Smooth muscle cell (in vitro differentiated cells): ENCODE results near the gene METTL25B. TPM values are rescaled to one million over a fixed set of nuclear protein-coding genes. Genes with fewer than 3 reads are reported as not detected.

ENCODE experiments used
- DNase-seq: peaks from one replicate; lab custom pipeline; 2025; ENCODE audit not compliant: unreplicated experiment; lab: John Stamatoyannopoulos, UW
- H2AFZ ChIP-seq: fragments of 200-600 bp; sonication (generic); 2 replicates; pipeline ENCODE4 v1.6.0; 2016; ENCODE audit warnings: antibody characterized with exemption, low read depth, mild to moderate bottlenecking
- H3F3A ChIP-seq: fragments of 200-600 bp; sonication (generic); 2 replicates; pipeline ENCODE4 v1.6.0; 2017; ENCODE audit warnings: antibody characterized with exemption, low read depth
- H3K27ac ChIP-seq: fragments of 200-600 bp; sonication (generic); 2 replicates; pipeline ENCODE4 v1.5.1; 2016; ENCODE audit warnings: low read depth, mild to moderate bottlenecking
- H3K27me3 ChIP-seq: fragments of 200-600 bp; sonication (generic); 2 replicates; pipeline ENCODE4 v1.6.1; 2016; ENCODE audit warnings: low read depth, mild to moderate bottlenecking
- H3K36me3 ChIP-seq: fragments of 200-600 bp; sonication (generic); 2 replicates; pipeline ENCODE4 v1.5.1; 2016; ENCODE audit warnings: low read depth
- H3K4me1 ChIP-seq: fragments of 200-600 bp; sonication (generic); 2 replicates; pipeline ENCODE4 v1.5.1; 2016; ENCODE audit warnings: low read depth
- H3K4me2 ChIP-seq: fragments of 200-600 bp; sonication (generic); 2 replicates; pipeline ENCODE4 v1.6.0; 2016; ENCODE audit warnings: mild to moderate bottlenecking
- H3K4me3 ChIP-seq: fragments of 200-600 bp; sonication (generic); 2 replicates; pipeline ENCODE4 v1.5.1; 2016; ENCODE audit warnings: mild to moderate bottlenecking
- H3K79me2 ChIP-seq: fragments of 200-600 bp; sonication (generic); 2 replicates; pipeline ENCODE4 v1.6.0; 2016; ENCODE audit warnings: low read depth, mild to moderate bottlenecking
- H3K9ac ChIP-seq: fragments of 200-600 bp; sonication (generic); 2 replicates; pipeline ENCODE4 v1.6.0; 2016; ENCODE audit warnings: low read depth
- H3K9me3 ChIP-seq: fragments of 200-600 bp; sonication (generic); replicated peaks from 2 replicates; pipeline ENCODE4 v1.5.1; 2016; ENCODE audit warnings: low read depth
- H4K20me1 ChIP-seq: fragments of 200-600 bp; sonication (generic); 2 replicates; pipeline ENCODE4 v1.6.0; 2016; ENCODE audit warnings: low read depth
- WGBS: methylation state at CpG from one replicate; pipeline ENCODE4 v1.1.7; 2016; ENCODE audit warnings: low lambda C conversion rate; 5-methylcytosine and 5-hydroxymethylcytosine counted together
- polyA plus RNA-seq: library from polyadenylated mRNA; unstranded; fragments of >200 nt; fragmentation: Nextera tagmentation; extraction: Ambion mirVana; gene quantifications from 2 replicates; pipeline ENCODE4 v1.2.1, GENCODE V29; 2016
- total RNA-seq: library from RNA; depleted of rRNA; stranded (reverse); fragments of >200 nt; gene quantifications from 2 replicates; pipeline ENCODE4 v1.2.3, GENCODE V29; 2014
- TF ChIP-seq, protein P1 (sequence below): fragments of 200-600 bp; sonication (generic); IDR thresholded peaks from 2 replicates; pipeline ENCODE4 v1.5.1; 2017; ENCODE audit warnings: borderline replicate concordance, mild to moderate bottlenecking, antibody characterized with exemption; ENCODE audit not compliant: insufficient read depth, poor library complexity, severe bottlenecking

Gene METTL25B
- total and polyA plus RNA-seq, 2 experiments from 2014 or later = 11.0 to 17.5 TPM

DNA sequence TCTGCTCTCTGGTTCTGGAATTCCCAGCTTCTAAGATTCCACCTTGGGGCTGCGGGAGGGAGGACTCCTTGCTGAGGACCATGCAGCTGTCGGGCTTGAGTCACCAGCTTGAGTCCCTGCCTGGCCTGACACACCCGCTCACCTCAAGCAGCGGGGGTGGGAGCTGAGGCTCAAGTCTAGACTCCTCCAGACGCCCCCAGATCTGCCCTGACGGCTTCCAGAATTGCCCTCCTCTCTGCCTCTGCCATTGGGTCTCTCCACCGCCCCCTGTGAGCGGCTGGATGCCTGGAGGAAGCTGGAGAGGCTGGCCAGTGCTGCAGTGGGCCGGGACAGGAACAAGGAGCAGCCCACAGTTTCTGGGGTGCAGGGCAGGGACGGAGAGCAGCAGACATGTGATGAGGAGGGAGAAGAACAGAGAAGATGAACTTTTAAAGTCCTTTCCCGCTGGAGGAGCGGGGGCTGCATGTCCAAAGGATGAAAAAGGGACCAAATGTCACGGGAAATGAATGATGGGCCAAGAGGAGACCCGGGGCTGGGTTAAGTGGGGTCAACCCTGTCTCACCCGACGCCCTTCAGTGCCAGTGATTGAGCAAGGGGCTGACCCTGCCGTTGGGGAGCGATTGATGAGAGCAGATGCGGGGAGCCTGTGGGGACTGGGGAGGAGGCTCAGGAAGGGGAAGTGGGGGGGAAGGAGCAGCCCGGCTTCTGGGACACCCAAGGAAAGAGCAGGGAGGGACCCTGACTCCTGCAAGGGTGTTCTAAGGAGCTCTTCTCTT is 36.4 kb upstream of the METTL25B start:
- Histone ChIP-seq H3K27ac (peak overlapping the region; percentile 35), H3K4me2 (peak overlapping the region; percentile 52), H3K9ac (no peak overlapping the region)

DNA sequence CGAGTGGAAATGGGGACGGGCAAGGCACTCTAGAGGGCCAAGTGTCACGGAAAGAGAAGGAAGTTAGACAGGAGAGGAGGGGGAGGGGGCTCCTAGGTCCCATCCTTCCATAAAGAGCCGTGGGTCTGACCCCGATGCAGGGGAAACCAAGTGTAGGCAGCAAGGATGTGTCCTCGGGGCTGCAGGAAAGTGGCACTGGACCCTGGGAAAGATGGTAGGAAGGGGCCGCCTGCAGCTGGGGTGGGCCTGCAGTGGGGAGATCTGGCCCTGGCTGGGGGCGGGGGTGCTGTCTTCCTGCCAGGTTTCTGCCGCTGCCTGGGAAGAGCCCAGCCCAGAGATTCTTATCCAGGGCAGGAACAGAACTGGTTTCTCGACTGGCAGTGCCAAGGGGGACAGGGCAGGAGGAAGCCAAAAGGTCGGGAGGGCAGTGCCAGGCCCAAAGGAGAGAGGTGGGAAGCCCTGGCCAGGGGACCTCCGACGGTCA is 35.8 kb upstream of the METTL25B start:
- 27% methylated on average over 13 of the region's 13 CpGs for whole genome bisulfite sequencing

More for the DNA sequence above, 36.4 kb upstream of the METTL25B start:
- Histone ChIP-seq H3K79me2 (no peaks in the 10 kb centered on the region), H3K9me3 (no peaks in the 10 kb centered on the region), H3K4me1 (peaks cover 46% of the 10 kb centered on the region), H2AFZ (no peak overlapping the region), H3K36me3 (no peaks in the 10 kb centered on the region), H3K27me3 (no peaks in the 10 kb centered on the region), H4K20me1 (no peaks in the 10 kb centered on the region), H3F3A (peaks cover 10% of the 10 kb centered on the region), H3K4me3 (no peak overlapping the region)
- WGBS = 30% methylated on average over 19 of the region's 20 CpGs
- TF ChIP-seq, protein P1, sequence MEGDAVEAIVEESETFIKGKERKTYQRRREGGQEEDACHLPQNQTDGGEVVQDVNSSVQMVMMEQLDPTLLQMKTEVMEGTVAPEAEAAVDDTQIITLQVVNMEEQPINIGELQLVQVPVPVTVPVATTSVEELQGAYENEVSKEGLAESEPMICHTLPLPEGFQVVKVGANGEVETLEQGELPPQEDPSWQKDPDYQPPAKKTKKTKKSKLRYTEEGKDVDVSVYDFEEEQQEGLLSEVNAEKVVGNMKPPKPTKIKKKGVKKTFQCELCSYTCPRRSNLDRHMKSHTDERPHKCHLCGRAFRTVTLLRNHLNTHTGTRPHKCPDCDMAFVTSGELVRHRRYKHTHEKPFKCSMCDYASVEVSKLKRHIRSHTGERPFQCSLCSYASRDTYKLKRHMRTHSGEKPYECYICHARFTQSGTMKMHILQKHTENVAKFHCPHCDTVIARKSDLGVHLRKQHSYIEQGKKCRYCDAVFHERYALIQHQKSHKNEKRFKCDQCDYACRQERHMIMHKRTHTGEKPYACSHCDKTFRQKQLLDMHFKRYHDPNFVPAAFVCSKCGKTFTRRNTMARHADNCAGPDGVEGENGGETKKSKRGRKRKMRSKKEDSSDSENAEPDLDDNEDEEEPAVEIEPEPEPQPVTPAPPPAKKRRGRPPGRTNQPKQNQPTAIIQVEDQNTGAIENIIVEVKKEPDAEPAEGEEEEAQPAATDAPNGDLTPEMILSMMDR = no peak
- DNase-seq = no peak

DNA sequence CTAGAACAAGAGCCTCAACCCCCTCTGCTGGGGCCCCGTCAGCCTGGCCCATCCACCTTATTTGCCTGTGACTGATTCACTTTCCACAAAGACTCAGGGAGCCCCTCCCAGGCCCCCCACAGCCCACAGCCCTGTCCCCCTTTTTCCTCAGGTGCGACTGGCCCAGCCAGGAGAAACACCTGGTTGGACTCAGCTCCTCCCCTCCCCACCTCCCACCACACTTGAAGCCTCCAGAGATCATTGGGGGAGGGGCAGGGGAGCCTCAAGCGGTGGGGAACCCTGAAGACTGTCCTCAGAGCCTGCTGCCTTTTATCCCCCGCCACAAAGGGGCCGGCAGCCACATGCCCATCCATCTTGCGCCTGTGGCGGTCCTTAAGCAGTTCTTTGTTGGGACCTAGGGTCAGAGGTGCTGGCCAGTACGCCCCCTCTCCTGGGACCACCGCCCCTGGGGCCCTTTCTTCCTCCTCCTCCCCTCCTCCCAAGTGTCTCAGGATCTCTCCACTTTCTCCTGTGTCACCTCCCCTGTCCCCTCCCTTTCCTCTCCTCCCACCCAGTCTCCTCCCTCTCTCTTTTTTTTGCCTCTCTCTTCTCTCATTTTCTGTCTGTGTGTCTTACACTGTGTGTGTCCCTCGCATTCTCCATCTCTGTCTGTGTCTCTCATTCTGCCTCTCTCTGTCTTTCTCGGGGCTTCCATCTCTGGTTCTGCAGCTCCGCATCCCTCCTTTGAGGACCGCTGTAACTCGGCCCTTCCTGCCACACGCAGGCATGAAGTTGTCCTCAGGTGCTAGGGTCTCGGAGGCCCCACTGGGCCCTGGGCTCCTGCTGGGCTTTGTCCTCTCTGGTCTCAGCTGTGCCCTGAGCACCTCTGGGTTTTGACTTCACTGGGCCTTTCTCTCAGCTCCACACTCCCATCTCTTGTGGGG is 35.1 kb upstream of the METTL25B start:
- DNase-seq = no peak
- peaks cover 15% of the 10 kb centered on the region for H3F3A ChIP-seq
- no peaks in the 10 kb centered on the region for H3K79me2 ChIP-seq
- peak overlapping the region; percentile 56 for H3K4me2 ChIP-seq
- H3K27ac ChIP-seq = no peak overlapping the region
- H3K4me3 ChIP-seq = no peak overlapping the region
- H3K4me1 ChIP-seq = peaks cover 46% of the 10 kb centered on the region
- H3K9ac ChIP-seq = no peak overlapping the region
- no peaks in the 10 kb centered on the region for H4K20me1 ChIP-seq
- H2AFZ ChIP-seq = peak overlapping the region; percentile 7
- no peaks in the 10 kb centered on the region for H3K9me3 ChIP-seq
- no peaks in the 10 kb centered on the region for H3K27me3 ChIP-seq
- 30% methylated on average over 14 of the region's 16 CpGs for WGBS
- TF ChIP-seq, protein P1 = no peak
- no peaks in the 10 kb centered on the region for H3K36me3 ChIP-seq

More for the DNA sequence above, 35.8 kb upstream of the METTL25B start:
- peaks cover 10% of the 10 kb centered on the region for H3F3A ChIP-seq
- TF ChIP-seq, protein P1 = no peak
- H3K4me3 ChIP-seq = no peak overlapping the region
- no peaks in the 10 kb centered on the region for H3K27me3 ChIP-seq
- no peak overlapping the region for H2AFZ ChIP-seq
- peak overlapping the region; percentile 56 for H3K4me2 ChIP-seq
- no peaks in the 10 kb centered on the region for H3K79me2 ChIP-seq
- no peak overlapping the region for H3K9ac ChIP-seq
- DNase-seq = no peak
- no peaks in the 10 kb centered on the region for H3K9me3 ChIP-seq
- peak overlapping the region; percentile 35 for H3K27ac ChIP-seq
- no peaks in the 10 kb centered on the region for H3K36me3 ChIP-seq
- peaks cover 46% of the 10 kb centered on the region for H3K4me1 ChIP-seq
- no peaks in the 10 kb centered on the region for H4K20me1 ChIP-seq
